ENCODE measurements around the gene LRRFIP1.

The LRRFIP1 gene

DNA sequence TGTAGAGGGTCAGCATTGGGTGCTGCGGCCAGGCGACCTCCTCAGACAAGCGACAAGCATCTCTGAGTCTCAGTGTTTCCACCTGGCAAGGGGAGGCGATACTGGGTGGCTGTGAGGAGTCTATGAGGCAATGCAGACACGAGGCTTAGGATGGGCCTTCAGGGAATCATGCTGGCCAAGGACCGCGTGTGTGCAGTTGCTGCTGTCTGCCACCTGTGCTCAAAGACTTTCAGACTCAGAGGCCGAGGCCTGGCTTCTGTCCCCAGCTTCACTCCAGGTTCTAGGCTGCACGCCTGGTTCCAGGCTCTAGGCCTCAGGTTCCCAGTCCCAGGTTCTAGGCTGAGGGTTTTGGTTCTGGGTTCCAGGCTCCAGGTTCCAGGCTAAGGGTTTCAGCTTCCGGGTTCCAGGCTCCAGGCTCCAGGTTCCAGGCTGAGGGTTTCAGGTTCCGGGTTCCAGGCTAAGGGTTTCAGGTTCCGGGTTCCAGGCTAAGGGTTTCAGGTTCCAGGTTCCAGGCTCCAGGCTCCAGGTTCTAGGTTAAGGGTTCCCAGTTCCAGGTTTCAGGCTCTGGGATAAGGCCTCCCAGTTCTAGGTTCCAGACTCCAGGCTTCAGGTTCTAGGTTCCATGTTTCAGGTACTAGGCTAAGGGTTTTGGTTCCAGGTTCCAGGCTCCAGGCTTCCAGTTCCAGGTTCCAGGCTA lies 14.8 kb downstream of the LRRFIP1 start:
- no peak for DNase-seq

DNA sequence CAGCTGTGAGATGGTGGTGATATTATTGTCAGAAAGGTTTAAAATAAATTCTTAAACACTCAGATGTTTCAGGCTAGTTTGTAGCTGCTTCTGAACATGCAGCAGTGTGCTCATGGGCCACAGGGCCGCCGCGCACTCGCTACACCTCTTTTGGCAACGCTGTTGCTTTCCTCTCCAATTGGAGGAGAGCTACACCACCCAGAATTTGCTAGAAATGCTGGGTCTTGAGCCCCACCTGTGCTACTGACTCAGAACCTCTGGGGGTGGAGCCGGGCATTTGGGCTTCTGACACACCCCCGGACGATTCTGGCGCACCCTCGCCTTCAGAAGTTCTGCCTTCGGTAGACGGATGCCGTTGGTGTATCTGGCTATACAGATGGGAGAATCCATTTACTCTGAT lies 15.7 kb downstream of the LRRFIP1 start:
- DNase-seq = no peak

DNA sequence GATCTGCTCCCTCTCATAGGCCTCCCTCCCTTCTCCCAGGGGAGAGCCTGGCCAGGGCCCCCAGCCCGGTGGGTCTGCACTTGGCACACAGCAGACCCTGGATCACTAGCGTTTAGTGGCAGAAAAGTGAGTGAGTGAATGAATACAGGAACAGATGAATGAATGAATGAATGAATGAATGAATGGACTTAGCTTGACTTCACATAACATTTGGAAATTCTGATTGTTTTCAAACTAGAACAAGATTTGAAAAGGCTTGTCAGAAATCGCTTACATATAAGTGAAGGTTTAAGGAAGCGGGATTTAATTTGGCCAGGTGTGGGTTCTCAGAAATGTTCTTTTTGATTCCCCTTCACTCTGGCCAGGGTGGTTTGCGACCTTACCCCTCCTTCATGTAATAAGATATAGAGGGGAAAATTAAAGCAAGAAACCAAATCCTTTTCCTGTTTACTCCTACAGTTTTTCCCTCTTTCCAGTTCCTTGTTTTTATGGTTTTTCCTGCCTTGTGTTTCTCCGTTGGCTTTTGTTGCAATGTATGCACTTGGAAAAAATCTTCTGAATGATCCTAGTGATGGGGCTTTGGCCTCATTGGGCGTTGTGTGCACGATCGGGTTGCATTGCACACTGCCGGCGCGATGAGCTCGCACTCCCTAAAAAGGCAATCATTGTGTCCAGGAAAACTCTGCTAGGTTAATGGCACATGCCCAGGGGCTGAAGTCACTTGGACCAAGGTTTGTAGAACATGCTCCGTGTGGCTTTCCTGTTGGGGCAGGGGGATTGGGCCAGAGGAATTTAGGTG lies 16.4 kb downstream of the LRRFIP1 start:
- DNase-seq = no peak

DNA sequence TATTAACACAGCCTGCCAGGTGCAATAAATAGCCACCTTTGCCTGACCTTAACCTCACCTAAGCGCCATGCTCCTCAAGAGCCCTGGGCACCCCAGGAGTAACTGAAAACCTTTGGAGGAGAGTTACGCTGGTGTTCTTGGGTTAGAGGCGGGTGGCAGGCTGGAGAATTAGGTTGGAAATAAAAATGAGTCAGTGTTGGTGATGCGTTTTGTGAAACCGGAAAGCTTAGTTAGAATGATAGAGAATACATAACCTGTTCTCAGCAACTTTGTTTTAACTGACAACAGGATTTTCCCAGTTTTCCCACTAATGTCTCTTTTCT lies 17.0 kb downstream of the LRRFIP1 start:
- DNase-seq = no peak

- no peak for DNase-seq
Observed at GRCh38 chr2:237645261-237645660, 17.9 kb downstream of the LRRFIP1 start.

GRCh38 chr2:237647176-237648015 lies 20.0 kb downstream of the LRRFIP1 start:
- DNase-seq = no peak

- DNase-seq = no peak
Observed at GRCh38 chr2:237648016-237648381, 20.6 kb downstream of the LRRFIP1 start.

DNA sequence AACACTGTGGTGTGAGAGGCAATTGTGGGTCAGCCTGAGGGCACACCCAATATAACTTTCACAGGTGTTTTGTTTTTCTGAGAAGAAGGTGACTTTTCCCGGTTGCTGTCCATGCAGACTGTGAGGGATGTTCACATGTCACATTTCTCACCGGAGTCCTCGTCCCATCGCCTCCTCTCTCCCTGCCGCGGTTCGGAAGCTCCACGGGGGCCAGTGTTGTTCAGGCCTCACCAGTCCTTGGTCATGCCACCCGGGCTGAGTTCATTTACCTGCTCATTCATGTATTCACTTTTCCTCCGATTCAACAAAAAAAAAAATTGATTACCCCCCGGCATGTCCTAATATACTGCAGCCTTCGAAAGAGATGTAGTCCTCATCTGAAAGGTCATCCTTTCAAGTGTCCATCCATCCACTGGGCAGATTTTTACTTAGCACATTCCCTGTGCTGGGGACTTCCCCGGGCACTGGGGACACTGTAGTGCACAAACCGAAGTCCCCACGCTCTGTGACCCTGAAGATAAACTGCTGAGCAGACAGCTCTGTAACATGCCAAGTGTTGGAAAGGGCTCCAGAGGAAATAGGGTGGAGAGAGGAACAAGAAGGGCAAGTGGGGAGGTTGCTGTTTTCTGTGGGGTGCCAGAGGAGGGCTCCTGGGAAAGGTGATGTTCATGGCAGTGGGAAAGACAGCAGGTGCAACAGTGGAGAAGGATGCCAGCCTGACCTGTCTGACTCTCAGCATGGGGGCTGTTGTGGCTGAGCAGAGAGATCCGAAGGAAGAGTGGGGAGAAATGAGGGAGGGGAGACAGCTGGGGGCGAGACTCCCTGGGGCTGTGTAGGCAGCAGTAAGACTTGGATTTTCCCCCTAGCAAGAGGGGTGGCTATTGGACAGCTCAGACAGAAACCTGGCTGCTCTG lies 22.4 kb downstream of the LRRFIP1 start:
- no peak for DNase-seq

- DNase-seq = no peak
Observed at GRCh38 chr2:237650455-237650850, 23.1 kb downstream of the LRRFIP1 start.

GRCh38 chr2:237651761-237652160 lies 24.4 kb downstream of the LRRFIP1 start:
- DNase-seq = no peak

- DNase-seq = no peak
Observed at GRCh38 chr2:237652181-237652580, 24.8 kb downstream of the LRRFIP1 start.

GRCh38 chr2:237652854-237653253 lies 25.5 kb downstream of the LRRFIP1 start:
- DNase-seq = no peak

GRCh38 chr2:237653776-237654558 lies 26.6 kb downstream of the LRRFIP1 start:
- DNase-seq = no peak

- no peak for DNase-seq
Observed at GRCh38 chr2:237657063-237657462, 29.7 kb downstream of the LRRFIP1 start.

DNA sequence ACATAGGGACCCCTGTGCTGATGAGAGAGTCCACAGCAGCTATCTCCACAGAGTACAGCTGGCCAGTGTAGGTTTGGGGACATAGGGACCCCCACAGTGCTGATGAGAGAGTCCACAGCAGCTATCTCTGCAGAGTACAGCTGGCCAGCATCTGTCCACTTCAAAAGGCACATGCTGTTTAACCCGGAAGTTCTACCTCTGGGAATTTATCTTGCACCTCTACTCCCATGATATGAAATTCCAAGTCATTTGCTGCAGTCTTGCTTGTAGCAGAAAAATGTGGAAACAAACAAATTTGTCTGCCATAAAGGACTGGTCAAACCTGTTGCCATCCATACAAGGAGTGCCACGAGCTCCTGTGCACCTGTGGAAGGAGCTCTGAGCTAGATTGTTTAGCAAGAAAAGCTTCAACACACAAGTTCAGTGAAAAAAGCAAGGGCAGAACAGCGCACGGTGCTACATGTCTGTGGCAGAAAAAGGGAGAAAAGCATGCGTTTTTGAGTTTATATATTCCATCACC lies 33.1 kb downstream of the LRRFIP1 start:
- no peak for DNase-seq

GRCh38 chr2:237661270-237661669 lies 33.9 kb downstream of the LRRFIP1 start:
- no peak for DNase-seq

GRCh38 chr2:237661799-237662328 lies 34.5 kb downstream of the LRRFIP1 start:
- DNase-seq = no peak

- DNase-seq = peak in 1 of 4 experiments; percentile 9
Observed at GRCh38 chr2:237662671-237663093, 35.3 kb downstream of the LRRFIP1 start.

DNA sequence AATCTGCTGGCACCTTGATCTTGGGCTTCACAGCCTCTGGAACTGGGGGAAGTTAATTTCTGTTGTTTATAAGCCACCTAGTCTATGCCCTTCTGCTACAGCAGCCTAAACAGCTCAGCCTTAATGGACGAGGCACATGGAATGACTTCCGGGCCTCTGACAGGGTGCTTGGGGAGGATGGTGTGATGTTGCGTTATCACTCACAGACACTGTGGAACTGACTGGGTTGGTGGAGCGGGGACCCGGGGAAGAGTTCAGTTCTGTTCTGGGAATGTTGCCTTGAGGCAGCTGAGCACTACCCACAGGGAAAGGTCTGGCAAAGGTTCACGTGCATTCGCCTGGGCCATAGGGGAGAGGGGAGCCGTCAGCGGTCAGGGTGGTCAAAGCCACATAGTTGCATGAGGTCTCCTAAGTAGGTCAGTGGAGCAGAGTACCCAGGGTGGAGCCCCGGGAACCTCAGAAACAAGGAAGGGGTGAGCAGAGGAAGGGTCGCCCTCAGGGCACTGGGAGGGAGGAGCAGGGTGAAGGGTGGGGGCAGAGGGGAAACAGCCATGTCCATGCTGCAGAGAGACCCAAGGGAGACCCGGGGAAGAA lies 36.2 kb downstream of the LRRFIP1 start:
- DNase-seq = no peak

GRCh38 chr2:237664151-237664550 lies 36.8 kb downstream of the LRRFIP1 start:
- no peak for DNase-seq

- DNase-seq = no peak
Observed at GRCh38 chr2:237665713-237666143, 38.3 kb downstream of the LRRFIP1 start.

All from activated CD4-positive, CD25-positive, alpha-beta regulatory T cell (primary cell).